NB4 (cell line): Measurements from ENCODE around the gene ACOT6.
"Not testable (repeated sequence)": the region's sequence is repeated elsewhere in the genome, so short reads cannot be mapped to it uniquely, and the experiment has no call there.

Experiments
- CTCF ChIP-seq: IDR thresholded peaks from one replicate; pipeline ENCODE4 v1.5.1; 2012; ENCODE audit warnings: low read depth, low read length
- MYC ChIP-seq: IDR thresholded peaks from 2 replicates; pipeline ENCODE4 v1.6.1; 2011; ENCODE audit warnings: low read depth, low read length
- POLR2A ChIP-seq: IDR thresholded peaks from 2 replicates; pipeline ENCODE4 v1.6.1; 2011; ENCODE audit warnings: mild to moderate bottlenecking; ENCODE audit not compliant: insufficient read length; ENCODE audit errors: extremely low read depth
- TF ChIP-seq, protein P1 (sequence below): IDR thresholded peaks from 2 replicates; pipeline ENCODE4 v1.6.1; 2011; ENCODE audit warnings: low read depth, low read length

DNA sequence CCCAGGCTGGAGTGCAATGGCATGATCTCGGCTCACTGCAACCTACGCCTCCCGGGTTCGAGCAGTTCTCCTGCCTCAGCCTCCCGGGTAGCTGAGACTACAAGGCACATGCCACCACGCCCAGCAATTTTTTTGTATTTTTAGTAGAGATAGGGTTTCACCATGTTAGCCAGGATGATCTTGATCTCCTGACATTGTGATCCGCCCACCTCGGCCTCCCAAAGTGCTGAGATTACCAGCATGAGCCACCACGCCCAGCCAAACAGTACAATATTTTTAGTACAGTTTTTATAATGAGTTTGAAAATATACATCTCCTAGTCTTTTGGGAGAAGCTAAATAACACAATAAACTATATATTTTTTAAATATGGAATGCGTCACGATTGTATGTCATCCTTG, 46.9 kb downstream of the ACOT6 start:
- not testable (repeated sequence) for TF ChIP-seq CTCF, POLR2A, MYC
- TF ChIP-seq, protein P1, sequence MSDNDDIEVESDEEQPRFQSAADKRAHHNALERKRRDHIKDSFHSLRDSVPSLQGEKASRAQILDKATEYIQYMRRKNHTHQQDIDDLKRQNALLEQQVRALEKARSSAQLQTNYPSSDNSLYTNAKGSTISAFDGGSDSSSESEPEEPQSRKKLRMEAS, result not testable (repeated sequence)
